K562 (cell line): ENCODE data around the gene RGS6. TPM values are rescaled to one million over a fixed set of nuclear protein-coding genes. Genes with fewer than 3 reads are reported as not detected.
A peak's percentile ranks its signal among the peaks of the same experiment; 100 is the strongest.

Experiments used
- CHCHD3 ChIP-seq: fragments of 250-450 bp; sonication (Bioruptor Pico); IDR thresholded peaks from 2 replicates; pipeline ENCODE4 v2.1.2; 2022; ENCODE audit warnings: mild to moderate bottlenecking
- EZH2 ChIP-seq: IDR thresholded peaks from 2 replicates; pipeline ENCODE4 v1.6.1; 2012; ENCODE audit warnings: low read depth, mild to moderate bottlenecking, inconsistent platforms, low read length, borderline replicate concordance
- FOSL1 ChIP-seq: fragments of 200-800 bp; sonication (Bioruptor generic); conservative IDR thresholded peaks from 2 replicates; pipeline ENCODE4 v1.6.1; 2016; ENCODE audit warnings: missing genetic modification characterization, missing compliant biosample characterization
- MEIS2 ChIP-seq: fragments of 450-650 bp; IDR thresholded peaks from 2 replicates; pipeline ENCODE4 v1.6.1; 2014; ENCODE audit warnings: mild to moderate bottlenecking; ENCODE audit not compliant: partially characterized antibody
- TCF7 ChIP-seq: sonication (generic); IDR thresholded peaks from 2 replicates; pipeline ENCODE4 v1.6.1; 2016; ENCODE audit warnings: antibody characterized with exemption, borderline replicate concordance
- ZNF165 ChIP-seq: fragments of 250-450 bp; sonication (Bioruptor Pico); IDR thresholded peaks from 2 replicates; pipeline ENCODE4 v1.4.0; 2020; ENCODE audit warnings: borderline replicate concordance
- ZSCAN32 ChIP-seq: fragments of 450-650 bp; formaldehyde crosslinking; IDR thresholded peaks from 2 replicates; pipeline ENCODE4 v1.4.0; 2020; ENCODE audit warnings: mild to moderate bottlenecking, moderate library complexity
- polyA plus RNA-seq, 8 experiments: library from polyadenylated mRNA; depleted of rRNA in 4 of 8; stranded (reverse) in 5 of 8; unstranded in 3 of 8; fragments of >200 nt; fragmentation: Nextera tagmentation in 2 of 8; fragmentation: Illumina TruSeq in 1 of 8; extraction: Ambion mirVana in 2 of 8; extraction: Trizol in 1 of 8; gene quantifications; 2 replicates each; pipeline versions ENCODE4 v1.2.1 to v1.2.3, GENCODE V29; 2011 to 2014; ENCODE audit warnings: inconsistent platforms in 1 of 8, missing spikeins in 1 of 8
- total RNA-seq, 7 experiments: library from RNA; depleted of rRNA in 6 of 7; stranded (reverse); fragments of >200 nt in 6 of 7; fragmentation: Illumina TruSeq in 2 of 7; extraction: Trizol in 2 of 7; gene quantifications; 2 replicates each; pipeline versions ENCODE4 v1.2.1 to v1.2.3, GENCODE V29; 2011 to 2021; ENCODE audit warnings: low replicate concordance in 1 of 7
- TF ChIP-seq, protein P1 (sequence below), 2 experiments: fragments of 200-800 bp in 1 of 2; sonication (Bioruptor generic) in 1 of 2; sonication (generic) in 1 of 2; formaldehyde crosslinking in 1 of 2; IDR thresholded peaks in 1 of 2; conservative IDR thresholded peaks in 1 of 2; 2 replicates each; pipeline versions ENCODE4 v1.5.0 to v1.6.1; 2016 to 2020; ENCODE audit warnings: missing compliant biosample characterization in 1 of 2, missing genetic modification characterization in 1 of 2, missing genetic modification reagents in 1 of 2
- TF ChIP-seq, protein P2 (sequence below): fragments of 200-800 bp; sonication (Bioruptor generic); IDR thresholded peaks from 2 replicates; pipeline ENCODE4 v1.6.1; 2017; ENCODE audit warnings: missing genetic modification characterization, missing compliant biosample characterization
- TF ChIP-seq, protein P3 (sequence below): fragments of 250-450 bp; sonication (Bioruptor Pico); IDR thresholded peaks from 2 replicates; pipeline ENCODE4 v1.4.0; 2020; ENCODE audit warnings: mild to moderate bottlenecking
- TF ChIP-seq, protein P4 (sequence below): fragments of 250-450 bp; sonication (Bioruptor Pico); IDR thresholded peaks from 2 replicates; pipeline ENCODE4 v1.8.0; 2022; ENCODE audit warnings: inconsistent platforms, mild to moderate bottlenecking, moderate library complexity, borderline replicate concordance
- TF ChIP-seq, protein P5 (sequence below): fragments of 250-450 bp; sonication (Bioruptor Pico); IDR thresholded peaks from 2 replicates; pipeline ENCODE4 v1.5.0; 2020; ENCODE audit warnings: mild to moderate bottlenecking, borderline replicate concordance
- TF ChIP-seq, protein P6 (sequence below), 2 experiments: fragments of 450-650 bp in 1 of 2; sonication (generic) in 1 of 2; formaldehyde crosslinking; conservative IDR thresholded peaks; 2 replicates each; pipeline versions ENCODE4 v1.4.0 to v1.8.1; 2020 to 2022; ENCODE audit warnings: mild to moderate bottlenecking in 1 of 2, missing genetic modification reagents in 1 of 2
- TF ChIP-seq, protein P7 (sequence below): fragments of 450-650 bp; conservative IDR thresholded peaks from 2 replicates; pipeline ENCODE4 v1.6.1; 2016; ENCODE audit warnings: missing genetic modification characterization, low read depth, mild to moderate bottlenecking, control low read depth, missing compliant biosample characterization

RGS6 gene
- total and polyA plus RNA-seq, 9 of the 15 experiments (the other 6 are each of a cell fraction or from before 2014, with no cell fraction given): not detected

DNA sequence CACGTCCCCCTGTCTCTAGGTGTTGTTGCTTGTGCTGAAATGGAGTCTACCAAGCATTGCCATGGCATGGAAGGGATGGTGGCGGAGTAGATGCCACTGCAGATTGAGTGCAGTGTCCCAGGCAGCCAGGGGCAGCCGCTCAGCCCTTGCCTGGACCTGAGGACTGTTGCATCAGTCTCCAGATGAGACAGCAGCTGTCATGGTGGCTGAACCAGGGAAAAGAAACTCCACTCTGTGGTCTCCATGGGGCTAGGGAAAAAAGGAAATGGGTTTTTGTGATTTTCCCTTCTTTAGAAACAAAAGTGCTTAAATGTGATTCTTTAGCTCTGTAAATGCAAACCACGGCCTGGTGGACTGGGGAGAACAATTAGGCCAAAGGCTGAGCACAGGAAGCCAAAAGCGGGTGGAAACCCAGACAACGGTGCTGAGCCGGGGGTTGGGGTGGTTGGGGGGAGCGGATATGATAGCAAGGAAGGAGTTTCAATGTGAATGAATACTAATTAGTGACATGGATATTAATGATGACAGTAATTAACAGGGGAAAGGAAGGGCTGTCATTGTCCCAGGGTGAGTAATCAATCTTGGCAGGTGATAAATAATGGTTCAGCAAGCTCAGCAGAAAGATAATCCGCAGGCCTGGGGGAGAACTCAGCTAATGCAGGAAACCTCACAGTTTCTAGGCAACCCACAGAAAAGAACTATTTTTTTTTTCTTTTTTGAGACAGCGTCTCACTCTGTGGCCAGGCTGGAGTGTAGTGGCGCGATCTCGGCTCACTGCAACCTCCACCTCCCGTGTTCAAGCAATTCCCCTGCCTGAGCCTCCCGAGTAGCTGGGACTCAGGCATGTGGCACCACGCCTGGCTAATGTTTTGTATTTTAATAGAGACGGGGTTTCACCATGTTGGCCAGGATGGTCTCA, 519.1 kb downstream of the RGS6 start (continued):
- TF ChIP-seq, protein P1, sequence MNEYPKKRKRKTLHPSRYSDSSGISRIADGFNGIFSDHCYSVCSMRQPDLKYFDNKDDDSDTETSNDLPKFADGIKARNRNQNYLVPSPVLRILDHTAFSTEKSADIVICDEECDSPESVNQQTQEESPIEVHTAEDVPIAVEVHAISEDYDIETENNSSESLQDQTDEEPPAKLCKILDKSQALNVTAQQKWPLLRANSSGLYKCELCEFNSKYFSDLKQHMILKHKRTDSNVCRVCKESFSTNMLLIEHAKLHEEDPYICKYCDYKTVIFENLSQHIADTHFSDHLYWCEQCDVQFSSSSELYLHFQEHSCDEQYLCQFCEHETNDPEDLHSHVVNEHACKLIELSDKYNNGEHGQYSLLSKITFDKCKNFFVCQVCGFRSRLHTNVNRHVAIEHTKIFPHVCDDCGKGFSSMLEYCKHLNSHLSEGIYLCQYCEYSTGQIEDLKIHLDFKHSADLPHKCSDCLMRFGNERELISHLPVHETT (CRISPR knock-in tag; conservative IDR thresholded peaks at IDR 0.05 in 1 of 2, IDR thresholded peaks at IDR 0.05 in 1 of 2): 0 out of 4 replicates have a peak, but pooled peaks of 1 of the 2 experiments have one; percentile 15
- TF ChIP-seq, protein P2, sequence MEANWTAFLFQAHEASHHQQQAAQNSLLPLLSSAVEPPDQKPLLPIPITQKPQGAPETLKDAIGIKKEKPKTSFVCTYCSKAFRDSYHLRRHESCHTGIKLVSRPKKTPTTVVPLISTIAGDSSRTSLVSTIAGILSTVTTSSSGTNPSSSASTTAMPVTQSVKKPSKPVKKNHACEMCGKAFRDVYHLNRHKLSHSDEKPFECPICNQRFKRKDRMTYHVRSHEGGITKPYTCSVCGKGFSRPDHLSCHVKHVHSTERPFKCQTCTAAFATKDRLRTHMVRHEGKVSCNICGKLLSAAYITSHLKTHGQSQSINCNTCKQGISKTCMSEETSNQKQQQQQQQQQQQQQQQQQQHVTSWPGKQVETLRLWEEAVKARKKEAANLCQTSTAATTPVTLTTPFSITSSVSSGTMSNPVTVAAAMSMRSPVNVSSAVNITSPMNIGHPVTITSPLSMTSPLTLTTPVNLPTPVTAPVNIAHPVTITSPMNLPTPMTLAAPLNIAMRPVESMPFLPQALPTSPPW (CRISPR knock-in tag): peak; percentile 32
- TF ChIP-seq ZNF165 (CRISPR knock-in tag) (no peak), ZSCAN32 (CRISPR knock-in tag) (peak; percentile 70), MEIS2 (peak; percentile 96), FOSL1 (tag) (peak; percentile 71), TCF7 (no peak), CHCHD3 (CRISPR knock-in tag) (no peak), EZH2 (no peak)
- TF ChIP-seq, protein P3, sequence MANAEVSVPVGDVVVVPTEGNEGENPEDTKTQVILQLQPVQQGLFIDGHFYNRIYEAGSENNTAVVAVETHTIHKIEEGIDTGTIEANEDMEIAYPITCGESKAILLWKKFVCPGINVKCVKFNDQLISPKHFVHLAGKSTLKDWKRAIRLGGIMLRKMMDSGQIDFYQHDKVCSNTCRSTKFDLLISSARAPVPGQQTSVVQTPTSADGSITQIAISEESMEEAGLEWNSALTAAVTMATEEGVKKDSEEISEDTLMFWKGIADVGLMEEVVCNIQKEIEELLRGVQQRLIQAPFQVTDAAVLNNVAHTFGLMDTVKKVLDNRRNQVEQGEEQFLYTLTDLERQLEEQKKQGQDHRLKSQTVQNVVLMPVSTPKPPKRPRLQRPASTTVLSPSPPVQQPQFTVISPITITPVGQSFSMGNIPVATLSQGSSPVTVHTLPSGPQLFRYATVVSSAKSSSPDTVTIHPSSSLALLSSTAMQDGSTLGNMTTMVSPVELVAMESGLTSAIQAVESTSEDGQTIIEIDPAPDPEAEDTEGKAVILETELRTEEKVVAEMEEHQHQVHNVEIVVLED (CRISPR knock-in tag): no peak
- TF ChIP-seq, protein P4, sequence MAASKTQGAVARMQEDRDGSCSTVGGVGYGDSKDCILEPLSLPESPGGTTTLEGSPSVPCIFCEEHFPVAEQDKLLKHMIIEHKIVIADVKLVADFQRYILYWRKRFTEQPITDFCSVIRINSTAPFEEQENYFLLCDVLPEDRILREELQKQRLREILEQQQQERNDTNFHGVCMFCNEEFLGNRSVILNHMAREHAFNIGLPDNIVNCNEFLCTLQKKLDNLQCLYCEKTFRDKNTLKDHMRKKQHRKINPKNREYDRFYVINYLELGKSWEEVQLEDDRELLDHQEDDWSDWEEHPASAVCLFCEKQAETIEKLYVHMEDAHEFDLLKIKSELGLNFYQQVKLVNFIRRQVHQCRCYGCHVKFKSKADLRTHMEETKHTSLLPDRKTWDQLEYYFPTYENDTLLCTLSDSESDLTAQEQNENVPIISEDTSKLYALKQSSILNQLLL (CRISPR knock-in tag): no peak
- TF ChIP-seq, protein P5, sequence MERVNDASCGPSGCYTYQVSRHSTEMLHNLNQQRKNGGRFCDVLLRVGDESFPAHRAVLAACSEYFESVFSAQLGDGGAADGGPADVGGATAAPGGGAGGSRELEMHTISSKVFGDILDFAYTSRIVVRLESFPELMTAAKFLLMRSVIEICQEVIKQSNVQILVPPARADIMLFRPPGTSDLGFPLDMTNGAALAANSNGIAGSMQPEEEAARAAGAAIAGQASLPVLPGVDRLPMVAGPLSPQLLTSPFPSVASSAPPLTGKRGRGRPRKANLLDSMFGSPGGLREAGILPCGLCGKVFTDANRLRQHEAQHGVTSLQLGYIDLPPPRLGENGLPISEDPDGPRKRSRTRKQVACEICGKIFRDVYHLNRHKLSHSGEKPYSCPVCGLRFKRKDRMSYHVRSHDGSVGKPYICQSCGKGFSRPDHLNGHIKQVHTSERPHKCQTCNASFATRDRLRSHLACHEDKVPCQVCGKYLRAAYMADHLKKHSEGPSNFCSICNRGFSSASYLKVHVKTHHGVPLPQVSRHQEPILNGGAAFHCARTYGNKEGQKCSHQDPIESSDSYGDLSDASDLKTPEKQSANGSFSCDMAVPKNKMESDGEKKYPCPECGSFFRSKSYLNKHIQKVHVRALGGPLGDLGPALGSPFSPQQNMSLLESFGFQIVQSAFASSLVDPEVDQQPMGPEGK (CRISPR knock-in tag): no peak
- TF ChIP-seq, protein P6, sequence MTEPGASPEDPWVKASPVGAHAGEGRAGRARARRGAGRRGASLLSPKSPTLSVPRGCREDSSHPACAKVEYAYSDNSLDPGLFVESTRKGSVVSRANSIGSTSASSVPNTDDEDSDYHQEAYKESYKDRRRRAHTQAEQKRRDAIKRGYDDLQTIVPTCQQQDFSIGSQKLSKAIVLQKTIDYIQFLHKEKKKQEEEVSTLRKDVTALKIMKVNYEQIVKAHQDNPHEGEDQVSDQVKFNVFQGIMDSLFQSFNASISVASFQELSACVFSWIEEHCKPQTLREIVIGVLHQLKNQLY (CRISPR knock-in tag; conservative IDR thresholded peaks at IDR 0.05): no peak
- TF ChIP-seq, protein P7, sequence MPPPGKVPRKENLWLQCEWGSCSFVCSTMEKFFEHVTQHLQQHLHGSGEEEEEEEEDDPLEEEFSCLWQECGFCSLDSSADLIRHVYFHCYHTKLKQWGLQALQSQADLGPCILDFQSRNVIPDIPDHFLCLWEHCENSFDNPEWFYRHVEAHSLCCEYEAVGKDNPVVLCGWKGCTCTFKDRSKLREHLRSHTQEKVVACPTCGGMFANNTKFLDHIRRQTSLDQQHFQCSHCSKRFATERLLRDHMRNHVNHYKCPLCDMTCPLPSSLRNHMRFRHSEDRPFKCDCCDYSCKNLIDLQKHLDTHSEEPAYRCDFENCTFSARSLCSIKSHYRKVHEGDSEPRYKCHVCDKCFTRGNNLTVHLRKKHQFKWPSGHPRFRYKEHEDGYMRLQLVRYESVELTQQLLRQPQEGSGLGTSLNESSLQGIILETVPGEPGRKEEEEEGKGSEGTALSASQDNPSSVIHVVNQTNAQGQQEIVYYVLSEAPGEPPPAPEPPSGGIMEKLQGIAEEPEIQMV (tag): no peak
